ENCODE data around the gene APBA2. TPM values are rescaled to one million over a fixed set of nuclear protein-coding genes. Genes with fewer than 3 reads are reported as not detected.

APBA2 gene
- total RNA-seq, 4 donors from 2014 or later: 3.3 to 5.4 (median 4.5) TPM

GRCh38 chr15:29072444-29072843 is 186.7 kb downstream of the APBA2 start:
- Histone ChIP-seq H3K27ac (no peak overlapping the region), H3K27me3 (no peaks in the 10 kb centered on the region), H3K4me3 (no peak overlapping the region), H3K9me3 (peaks cover 0 to 9% (median 0%) of the 10 kb centered on the region in 4 donors), H3K36me3 (no peaks in the 10 kb centered on the region), H3K4me1 (no peaks in the 10 kb centered on the region)
- WGBS, 2 donors: 71% methylated on average over 5 of the region's 5 CpGs
- no peak for DNase-seq (ENCODE audit: low spot score in 2 of 2)
- TF ChIP-seq EP300 (IDR thresholded peaks at IDR 0.05): no peak
- no peak for TF ChIP-seq POLR2A (IDR thresholded peaks at IDR 0.05)
- TF ChIP-seq, protein P1, sequence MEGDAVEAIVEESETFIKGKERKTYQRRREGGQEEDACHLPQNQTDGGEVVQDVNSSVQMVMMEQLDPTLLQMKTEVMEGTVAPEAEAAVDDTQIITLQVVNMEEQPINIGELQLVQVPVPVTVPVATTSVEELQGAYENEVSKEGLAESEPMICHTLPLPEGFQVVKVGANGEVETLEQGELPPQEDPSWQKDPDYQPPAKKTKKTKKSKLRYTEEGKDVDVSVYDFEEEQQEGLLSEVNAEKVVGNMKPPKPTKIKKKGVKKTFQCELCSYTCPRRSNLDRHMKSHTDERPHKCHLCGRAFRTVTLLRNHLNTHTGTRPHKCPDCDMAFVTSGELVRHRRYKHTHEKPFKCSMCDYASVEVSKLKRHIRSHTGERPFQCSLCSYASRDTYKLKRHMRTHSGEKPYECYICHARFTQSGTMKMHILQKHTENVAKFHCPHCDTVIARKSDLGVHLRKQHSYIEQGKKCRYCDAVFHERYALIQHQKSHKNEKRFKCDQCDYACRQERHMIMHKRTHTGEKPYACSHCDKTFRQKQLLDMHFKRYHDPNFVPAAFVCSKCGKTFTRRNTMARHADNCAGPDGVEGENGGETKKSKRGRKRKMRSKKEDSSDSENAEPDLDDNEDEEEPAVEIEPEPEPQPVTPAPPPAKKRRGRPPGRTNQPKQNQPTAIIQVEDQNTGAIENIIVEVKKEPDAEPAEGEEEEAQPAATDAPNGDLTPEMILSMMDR (IDR thresholded peaks at IDR 0.05): no peak

DNA sequence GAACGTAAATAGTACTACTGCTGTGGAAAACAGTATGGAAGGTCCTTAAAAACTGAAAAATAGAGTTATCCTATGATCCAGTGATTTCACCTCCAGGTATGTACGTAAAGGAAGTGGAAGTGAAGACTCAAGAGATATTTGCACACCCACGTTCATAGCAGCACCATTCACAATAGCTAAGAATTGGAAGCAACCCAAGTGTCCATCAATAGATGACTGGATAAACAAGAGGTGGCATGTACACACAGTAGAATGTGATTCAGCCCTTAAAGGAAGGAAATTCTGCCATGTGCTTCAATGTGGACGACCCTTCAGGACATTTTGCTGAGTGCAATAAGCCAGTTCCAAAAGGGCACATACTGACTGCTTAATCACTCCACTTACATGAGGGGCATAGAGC is 188.3 kb downstream of the APBA2 start:
- H3K27ac ChIP-seq: no peak overlapping the region
- no peak overlapping the region for H3K4me3 ChIP-seq
- TF ChIP-seq POLR2A (IDR thresholded peaks at IDR 0.05) (no peak), EP300 (IDR thresholded peaks at IDR 0.05) (no peak)
- TF ChIP-seq, protein P1 (IDR thresholded peaks at IDR 0.05): no peak
- no peak for DNase-seq (ENCODE audit: low spot score in 2 of 2)
- H3K36me3 ChIP-seq: no peaks in the 10 kb centered on the region
- 72 to 73% methylated on average over 4 of the region's 4 CpGs for WGBS, 2 donors
- H3K9me3 ChIP-seq: peaks cover 0 to 9% (median 0%) of the 10 kb centered on the region in 4 donors
- no peaks in the 10 kb centered on the region for H3K27me3 ChIP-seq
- H3K4me1 ChIP-seq: no peaks in the 10 kb centered on the region

GRCh38 chr15:29078541-29078940 is 192.8 kb downstream of the APBA2 start:
- Histone ChIP-seq H3K4me1 (no peaks in the 10 kb centered on the region), H3K36me3 (no peaks in the 10 kb centered on the region), H3K4me3 (no peak overlapping the region), H3K27me3 (no peaks in the 10 kb centered on the region), H3K27ac (no peak overlapping the region), H3K9me3 (no peaks in the 10 kb centered on the region)
- WGBS, 2 donors: 90 to 93% methylated on average over 10 of the region's 10 CpGs
- no peak for DNase-seq (ENCODE audit: low spot score in 2 of 2)
- TF ChIP-seq, protein P1 (IDR thresholded peaks at IDR 0.05): no peak
- TF ChIP-seq POLR2A (IDR thresholded peaks at IDR 0.05): no peak
- TF ChIP-seq EP300 (IDR thresholded peaks at IDR 0.05): no peak

DNA sequence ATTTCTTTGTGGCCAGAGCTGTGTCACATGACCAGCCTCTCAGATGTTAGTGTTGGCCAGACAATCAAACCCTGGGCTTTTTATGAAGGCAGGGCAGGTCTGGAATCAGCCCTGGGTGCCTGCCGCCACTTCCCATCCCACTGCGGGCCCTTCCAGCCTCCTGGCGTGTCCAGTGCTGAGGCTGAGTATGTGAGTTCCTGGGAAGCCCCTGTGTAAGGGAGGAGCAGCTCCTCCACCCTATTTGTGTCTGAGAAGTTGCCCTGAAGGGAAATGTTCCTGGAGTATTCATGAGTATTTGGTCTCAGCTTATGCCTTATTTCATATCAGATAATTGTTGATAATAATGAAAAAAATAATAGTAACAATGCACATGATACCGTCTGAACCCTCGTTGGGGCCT is 193.7 kb downstream of the APBA2 start:
- no peak overlapping the region for H3K27ac ChIP-seq
- WGBS, 2 donors: 71 to 87% methylated on average over 5 of the region's 5 CpGs
- no peaks in the 10 kb centered on the region for H3K36me3 ChIP-seq
- no peaks in the 10 kb centered on the region for H3K27me3 ChIP-seq
- TF ChIP-seq, protein P1 (IDR thresholded peaks at IDR 0.05): no peak
- no peak for TF ChIP-seq EP300 (IDR thresholded peaks at IDR 0.05)
- TF ChIP-seq POLR2A (IDR thresholded peaks at IDR 0.05): no peak
- peaks cover 0 to 1% (median 0%) of the 10 kb centered on the region in 4 donors for H3K9me3 ChIP-seq
- DNase-seq (ENCODE audit: low spot score in 2 of 2): no peak
- no peaks in the 10 kb centered on the region for H3K4me1 ChIP-seq
- H3K4me3 ChIP-seq: no peak overlapping the region

DNA sequence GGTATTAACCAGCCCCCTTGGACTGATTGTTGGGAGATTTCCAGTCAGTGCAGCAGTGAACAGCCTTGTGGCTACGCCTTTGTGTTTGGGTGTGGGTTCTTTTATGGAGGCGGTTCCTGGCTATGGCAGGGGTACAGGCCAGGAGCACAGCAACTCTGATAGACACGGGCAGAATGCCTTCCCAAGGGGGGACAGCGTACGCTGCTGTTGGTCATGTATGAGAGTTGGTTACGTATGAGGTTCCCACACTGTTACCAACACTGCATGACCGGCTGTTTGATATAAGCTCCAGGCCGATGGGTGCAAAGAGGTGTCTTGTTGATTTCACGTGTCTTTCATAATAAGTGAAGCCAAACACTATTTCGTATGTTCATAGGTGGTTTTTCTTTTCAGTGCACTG is 196.0 kb downstream of the APBA2 start:
- no peak overlapping the region for H3K4me3 ChIP-seq
- H3K27ac ChIP-seq: no peak overlapping the region
- peaks cover 0 to 5% (median 0%) of the 10 kb centered on the region in 4 donors for H3K9me3 ChIP-seq
- H3K36me3 ChIP-seq: no peaks in the 10 kb centered on the region
- TF ChIP-seq, protein P1 (IDR thresholded peaks at IDR 0.05): no peak
- no peak for TF ChIP-seq POLR2A (IDR thresholded peaks at IDR 0.05)
- no peak for TF ChIP-seq EP300 (IDR thresholded peaks at IDR 0.05)
- WGBS, 2 donors: 87 to 92% methylated on average over 10 of the region's 10 CpGs
- no peak for DNase-seq (ENCODE audit: low spot score in 2 of 2)
- H3K27me3 ChIP-seq: no peaks in the 10 kb centered on the region
- no peaks in the 10 kb centered on the region for H3K4me1 ChIP-seq

Measured in tibial nerve (tissue), 4 donors.